Measurements from ENCODE around the gene F2R. TPM values are rescaled to one million over a fixed set of nuclear protein-coding genes. Genes with fewer than 3 reads are reported as not detected.

Gene F2R
- total RNA-seq, 4 donors from 2014 or later = 0.75 to 10.7 (median 6.8) TPM

- intact Hi-C loops (cut with DNase I; ENCODE audit: low total_unique reads) = no loop called here
- peaks cover 0 to 5% (median 0%) of the 10 kb centered on the region in 4 donors for H3K36me3 ChIP-seq
- no peak for DNase-seq
Observed at GRCh38 chr5:76691467-76692273, 24.3 kb upstream of the F2R start.

GRCh38 chr5:76692274-76692540 lies 23.7 kb upstream of the F2R start:
- Histone ChIP-seq H3K27ac (peak overlapping the region in 3 of 4 donors; percentile 68 to 78 (median 71)), H3K27me3 (no peaks in the 10 kb centered on the region), H3K4me3 (no peak overlapping the region), H3K9me3 (no peaks in the 10 kb centered on the region), H3K36me3 (no peaks in the 10 kb centered on the region), H3K4me1 (peaks cover 0 to 19% (median 16%) of the 10 kb centered on the region in 4 donors)
- 94% methylated on average over 6 of the region's 6 CpGs; no CpG with 5 or more reads in 1 of the 2 donors for WGBS, 2 donors (ENCODE audit: low coverage in 1 of 2)
- in situ Hi-C loops (cut with MboI; ENCODE audit: low pct_ligation_motif_present in 1 of 4, low pct_unique_long_range_greater_than_20kb in 1 of 4, low sequenced_read_pairs in 3 of 4) (no loop called here), intact Hi-C loops (cut with DNase I; ENCODE audit: low total_unique reads) (no loop called here)
- no peak for DNase-seq
- TF ChIP-seq POLR2AphosphoS5 (IDR thresholded peaks at IDR 0.05) (no peak), CTCF (IDR thresholded peaks at IDR 0.05) (no peak), POLR2A (IDR thresholded peaks at IDR 0.05) (no peak), EP300 (IDR thresholded peaks at IDR 0.05; ENCODE audit: low read depth) (no peak)

More at GRCh38 chr5:76691467-76692273, 24.3 kb upstream of the F2R start:
- Histone ChIP-seq H3K27ac (peak overlapping the region; percentile 61 to 78 (median 70)), H3K4me1 (peaks cover 0 to 19% (median 16%) of the 10 kb centered on the region in 4 donors), H3K27me3 (no peaks in the 10 kb centered on the region), H3K9me3 (no peaks in the 10 kb centered on the region), H3K4me3 (no peak overlapping the region)
- in situ Hi-C loops (cut with MboI; ENCODE audit: low pct_ligation_motif_present in 1 of 4, low pct_unique_long_range_greater_than_20kb in 1 of 4, low sequenced_read_pairs in 3 of 4) = no loop called here
- TF ChIP-seq EP300 (IDR thresholded peaks at IDR 0.05; ENCODE audit: low read depth) (no peak), POLR2A (IDR thresholded peaks at IDR 0.05) (no peak), CTCF (IDR thresholded peaks at IDR 0.05) (no peak), POLR2AphosphoS5 (IDR thresholded peaks at IDR 0.05) (no peak)
- 35 to 40% methylated on average over 2 to 5 of the region's 5 CpGs for WGBS, 2 donors (ENCODE audit: low coverage in 1 of 2)

- Histone ChIP-seq H3K9me3 (no peaks in the 10 kb centered on the region), H3K4me3 (no peak overlapping the region), H3K36me3 (no peaks in the 10 kb centered on the region), H3K27me3 (no peaks in the 10 kb centered on the region), H3K4me1 (peaks cover 0 to 19% (median 16%) of the 10 kb centered on the region in 4 donors), H3K27ac (no peak overlapping the region)
- intact Hi-C loops (cut with DNase I; ENCODE audit: low total_unique reads) = no loop called here
- TF ChIP-seq POLR2A (IDR thresholded peaks at IDR 0.05) (no peak), CTCF (IDR thresholded peaks at IDR 0.05) (no peak)
- in situ Hi-C loops (cut with MboI; ENCODE audit: low pct_ligation_motif_present in 1 of 4, low pct_unique_long_range_greater_than_20kb in 1 of 4, low sequenced_read_pairs in 3 of 4) = no loop called here
- 96 to 100% methylated on average over 1 to 3 of the region's 3 CpGs for WGBS, 2 donors (ENCODE audit: low coverage in 1 of 2)
- DNase-seq = no peak
Observed at GRCh38 chr5:76692651-76693050, 23.3 kb upstream of the F2R start.

GRCh38 chr5:76693141-76693540 lies 22.8 kb upstream of the F2R start:
- no peak overlapping the region for H3K4me3 ChIP-seq
- TF ChIP-seq CTCF (IDR thresholded peaks at IDR 0.05) (no peak), EP300 (IDR thresholded peaks at IDR 0.05; ENCODE audit: low read depth) (no peak), POLR2AphosphoS5 (IDR thresholded peaks at IDR 0.05) (no peak), POLR2A (IDR thresholded peaks at IDR 0.05) (no peak)
- in situ Hi-C loops (cut with MboI; ENCODE audit: low pct_ligation_motif_present in 1 of 4, low pct_unique_long_range_greater_than_20kb in 1 of 4, low sequenced_read_pairs in 3 of 4) = no loop called here
- no peak for DNase-seq
- WGBS, 2 donors (ENCODE audit: low coverage in 1 of 2) = 66 to 100% methylated on average over 3 of the region's 3 CpGs
- no peaks in the 10 kb centered on the region for H3K27me3 ChIP-seq
- no peaks in the 10 kb centered on the region for H3K9me3 ChIP-seq
- H3K36me3 ChIP-seq = no peaks in the 10 kb centered on the region
- no peak overlapping the region for H3K27ac ChIP-seq
- peaks cover 0 to 19% (median 16%) of the 10 kb centered on the region in 4 donors for H3K4me1 ChIP-seq
- intact Hi-C loops (cut with DNase I; ENCODE audit: low total_unique reads) = no loop called here

Data from transverse colon (tissue), 4 donors.